HFF-Myc (cell line): ENCODE data around the gene COL4A6.

Experiments
- DNase-seq: peaks from one replicate; pipeline ENCODE4 v3.0.0-alpha.2; 2011; ENCODE audit warnings: low read depth; ENCODE audit errors: extremely low read depth
- H3K4me3 ChIP-seq: replicated peaks from 2 replicates; pipeline ENCODE4 v1.5.1; 2011; ENCODE audit warnings: low read depth, mild to moderate bottlenecking, control low read depth, low read length
- CTCF ChIP-seq: IDR thresholded peaks from 2 replicates; pipeline ENCODE4 v1.5.1; 2012; ENCODE audit warnings: mild to moderate bottlenecking, low read depth, low read length, control low read depth; ENCODE audit errors: missing control alignments

Gene COL4A6

GRCh38 chrX:108285918-108286317, 152.3 kb downstream of the COL4A6 start:
- no peak for TF ChIP-seq CTCF
- H3K4me3 ChIP-seq: no peak overlapping the region
- no peak for DNase-seq

- TF ChIP-seq CTCF: no peak
- no peak for DNase-seq
- no peak overlapping the region for H3K4me3 ChIP-seq
These were observed 152.9 kb downstream of the COL4A6 start for GRCh38 chrX:108285356-108285755.

DNA sequence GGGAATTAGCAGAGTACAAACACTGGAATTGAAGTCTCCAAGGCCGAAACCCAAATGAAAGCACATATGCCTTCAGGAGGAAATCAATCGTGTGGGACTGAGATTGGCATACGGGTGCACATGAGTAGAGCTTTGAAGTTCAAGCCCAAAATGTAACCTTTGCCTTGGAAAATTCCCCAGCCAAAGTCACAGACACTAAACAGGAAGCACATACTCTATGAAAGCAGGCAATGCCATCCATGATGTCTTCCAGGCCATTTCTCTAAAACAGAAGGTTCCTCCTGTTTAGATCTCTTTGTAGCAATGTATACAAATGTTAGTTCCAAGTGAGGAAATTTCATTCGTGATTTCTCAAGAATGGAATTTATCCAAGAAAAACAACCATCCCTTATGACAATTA, 162.5 kb downstream of the COL4A6 start:
- no peak for DNase-seq
- TF ChIP-seq CTCF: no peak
- H3K4me3 ChIP-seq: no peak overlapping the region

DNA sequence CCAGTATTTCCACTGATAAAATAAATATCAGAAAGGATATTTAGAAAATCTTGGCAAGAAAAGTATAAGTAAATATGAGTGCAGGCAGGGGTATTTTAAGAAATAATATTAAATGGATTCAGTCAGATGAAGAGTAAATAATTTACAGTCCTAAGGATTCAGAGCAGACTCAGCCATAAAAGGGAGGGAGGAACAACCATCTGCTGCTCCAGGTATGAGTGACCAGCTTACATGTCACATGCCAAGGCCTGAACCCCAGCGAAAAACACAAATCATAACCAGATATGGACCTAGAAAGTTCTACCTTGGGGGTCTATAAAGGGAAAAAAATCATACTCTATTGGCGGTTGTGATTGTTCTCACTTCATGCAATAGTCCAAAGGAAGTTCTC, 166.8 kb downstream of the COL4A6 start:
- DNase-seq: no peak
- H3K4me3 ChIP-seq: no peak overlapping the region
- no peak for TF ChIP-seq CTCF

- TF ChIP-seq CTCF: no peak
- DNase-seq: no peak
- H3K4me3 ChIP-seq: no peak overlapping the region
These were observed 167.4 kb downstream of the COL4A6 start for GRCh38 chrX:108270739-108271396.

DNA sequence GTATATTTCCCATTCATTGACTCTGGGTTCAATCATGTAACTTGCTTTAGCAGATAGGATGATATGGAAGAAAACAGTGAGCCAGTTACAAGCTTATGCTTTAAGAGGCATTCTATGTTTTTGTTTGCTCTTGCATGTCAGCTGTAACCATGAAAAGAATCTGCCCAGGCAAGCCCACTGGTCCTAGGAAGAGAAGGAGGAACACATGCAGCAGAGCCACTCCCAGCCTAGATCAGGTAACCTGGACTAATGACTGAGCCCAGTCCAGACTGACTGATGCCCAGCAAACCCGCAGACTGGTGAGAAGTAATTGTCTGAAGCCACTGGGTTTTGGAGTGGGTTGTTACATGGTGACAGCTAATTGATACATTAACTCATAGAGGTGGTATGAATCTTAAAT, 167.9 kb downstream of the COL4A6 start:
- no peak for TF ChIP-seq CTCF
- H3K4me3 ChIP-seq: no peak overlapping the region
- DNase-seq: no peak
